Type B pancreatic cell (in vitro differentiated cells): ENCODE measurements around the gene GGT5. TPM values are rescaled to one million over a fixed set of nuclear protein-coding genes. Genes with fewer than 3 reads are reported as not detected.
A peak's percentile ranks its signal among the peaks of the same experiment; 100 is the strongest.
"Not testable (repeated sequence)": the region's sequence is repeated elsewhere in the genome, so short reads cannot be mapped to it uniquely, and the experiment has no call there.

Experiments
- DNase-seq: peaks from one replicate; pipeline ENCODE4 v3.0.0; 2021; ENCODE audit warnings: mixed read lengths; ENCODE audit not compliant: unreplicated experiment; ENCODE audit errors: extremely low spot score
- H3K27ac Mint-ChIP-seq: 2 replicates; pipeline ENCODE4 v1.8.0; 2021; ENCODE audit warnings: mild to moderate bottlenecking, mixed read lengths
- H3K27me3 Mint-ChIP-seq: 2 replicates; pipeline ENCODE4 v1.8.0; 2021; ENCODE audit warnings: mixed read lengths
- H3K36me3 Mint-ChIP-seq: 2 replicates; pipeline ENCODE4 v1.8.0; 2021; ENCODE audit warnings: mixed read lengths
- H3K4me1 Mint-ChIP-seq: one replicate; pipeline ENCODE4 v1.8.0; 2021; ENCODE audit warnings: mixed read lengths; ENCODE audit not compliant: unreplicated experiment
- H3K4me3 Mint-ChIP-seq: 2 replicates; pipeline ENCODE4 v1.8.0; 2021; ENCODE audit warnings: mild to moderate bottlenecking, mixed read lengths
- H3K9me3 Mint-ChIP-seq: 2 replicates; pipeline ENCODE4 v1.8.0; 2021; ENCODE audit warnings: mixed read lengths
- total RNA-seq: library from RNA; stranded (reverse); gene quantifications from 2 replicates; pipeline ENCODE4 v1.2.1, GENCODE V29; 2021; ENCODE audit warnings: low replicate concordance
- TF ChIP-seq, protein P1 (sequence below): fragments of 200-600 bp; sonication (generic); conservative IDR thresholded peaks from 2 replicates; pipeline ENCODE4 v1.5.0; 2021; ENCODE audit warnings: antibody characterized with exemption, mild to moderate bottlenecking

Gene GGT5
- total RNA-seq, 1 donor from 2014 or later: 0.80 TPM

DNA sequence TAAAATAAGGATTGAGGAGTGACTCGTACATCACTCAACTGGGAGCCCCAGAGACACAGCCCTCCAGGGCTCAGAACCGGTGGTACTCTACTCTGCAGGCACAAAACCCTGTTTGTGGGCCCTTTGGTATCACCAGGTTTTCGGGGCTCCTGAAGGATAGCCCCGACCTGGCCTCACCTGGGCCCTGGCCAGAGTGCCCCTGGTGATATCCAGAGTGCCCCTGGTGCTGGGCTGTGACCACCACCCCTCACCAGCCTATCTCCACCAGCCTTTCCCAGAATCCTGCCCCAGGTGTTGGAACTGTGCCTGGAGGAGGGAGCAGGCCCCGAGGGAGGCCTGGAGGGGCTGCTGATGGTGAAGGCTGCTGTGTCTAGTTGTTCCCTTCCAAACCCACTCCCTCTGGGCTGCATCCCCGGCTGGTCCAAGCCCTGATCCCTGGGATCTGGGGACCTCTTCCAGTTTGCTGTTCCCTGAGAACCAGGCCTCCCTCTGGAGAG lies 2.2 kb upstream of the GGT5 start:
- Mint-ChIP-seq H3K9me3 (no peaks in the 10 kb centered on the region), H3K4me3 (no peak overlapping the region), H3K36me3 (no peaks in the 10 kb centered on the region), H3K27me3 (no peaks in the 10 kb centered on the region), H3K27ac (no peak overlapping the region), H3K4me1 (peaks cover 9% of the 10 kb centered on the region)
- no peak for DNase-seq
- TF ChIP-seq, protein P1, sequence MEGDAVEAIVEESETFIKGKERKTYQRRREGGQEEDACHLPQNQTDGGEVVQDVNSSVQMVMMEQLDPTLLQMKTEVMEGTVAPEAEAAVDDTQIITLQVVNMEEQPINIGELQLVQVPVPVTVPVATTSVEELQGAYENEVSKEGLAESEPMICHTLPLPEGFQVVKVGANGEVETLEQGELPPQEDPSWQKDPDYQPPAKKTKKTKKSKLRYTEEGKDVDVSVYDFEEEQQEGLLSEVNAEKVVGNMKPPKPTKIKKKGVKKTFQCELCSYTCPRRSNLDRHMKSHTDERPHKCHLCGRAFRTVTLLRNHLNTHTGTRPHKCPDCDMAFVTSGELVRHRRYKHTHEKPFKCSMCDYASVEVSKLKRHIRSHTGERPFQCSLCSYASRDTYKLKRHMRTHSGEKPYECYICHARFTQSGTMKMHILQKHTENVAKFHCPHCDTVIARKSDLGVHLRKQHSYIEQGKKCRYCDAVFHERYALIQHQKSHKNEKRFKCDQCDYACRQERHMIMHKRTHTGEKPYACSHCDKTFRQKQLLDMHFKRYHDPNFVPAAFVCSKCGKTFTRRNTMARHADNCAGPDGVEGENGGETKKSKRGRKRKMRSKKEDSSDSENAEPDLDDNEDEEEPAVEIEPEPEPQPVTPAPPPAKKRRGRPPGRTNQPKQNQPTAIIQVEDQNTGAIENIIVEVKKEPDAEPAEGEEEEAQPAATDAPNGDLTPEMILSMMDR: no peak

DNA sequence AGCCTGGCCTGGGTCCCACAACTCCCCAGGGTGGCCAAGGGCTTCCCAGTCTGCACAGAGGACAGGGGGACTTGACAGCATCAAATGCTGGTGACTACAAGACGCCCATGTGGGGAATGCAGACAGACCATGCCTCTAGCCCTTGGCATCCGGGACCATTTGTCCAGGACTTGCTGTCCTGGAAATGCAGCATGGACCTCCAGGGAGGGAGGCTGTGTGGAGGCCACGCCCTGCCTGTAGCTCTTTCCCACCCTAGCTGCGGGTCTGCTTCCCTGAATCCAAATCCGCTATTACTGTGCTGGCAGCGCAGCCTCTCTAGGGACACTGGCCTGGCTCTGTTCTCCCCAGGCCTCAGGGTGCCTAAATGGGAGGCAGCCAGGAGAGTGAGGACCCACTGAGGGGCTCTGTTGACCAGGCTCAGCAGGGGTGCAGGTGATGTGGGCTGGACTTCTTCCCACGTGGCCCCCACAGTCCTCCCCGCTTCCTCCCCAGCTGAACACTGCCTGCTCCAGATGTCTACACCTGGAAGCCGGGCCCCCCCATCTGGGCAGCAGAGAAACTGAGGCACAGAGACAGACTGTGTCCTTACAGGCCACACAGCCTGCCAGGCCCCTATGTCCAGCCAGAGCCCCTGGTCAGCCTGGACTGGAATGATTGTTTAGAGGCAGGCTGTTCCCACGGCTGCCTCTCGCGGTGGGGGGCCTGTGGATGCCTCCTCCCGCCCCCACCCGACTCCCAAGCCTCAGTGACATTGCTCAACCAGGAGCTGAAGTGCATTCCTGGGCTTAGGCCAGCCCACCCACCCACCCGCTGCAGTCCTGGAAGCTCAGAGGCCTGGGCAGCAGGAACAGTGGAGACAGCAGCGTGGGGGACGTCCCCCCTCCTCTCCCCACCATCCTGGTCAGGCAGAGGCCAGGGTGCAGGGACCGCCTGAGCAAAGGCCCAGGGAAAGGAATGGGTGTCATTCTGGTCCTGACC lies 991 bp upstream of the GGT5 start:
- not testable (repeated sequence) for H3K36me3 Mint-ChIP-seq, H3K27me3 Mint-ChIP-seq, H3K4me3 Mint-ChIP-seq, DNase-seq, H3K27ac Mint-ChIP-seq, H3K9me3 Mint-ChIP-seq, H3K4me1 Mint-ChIP-seq

DNA sequence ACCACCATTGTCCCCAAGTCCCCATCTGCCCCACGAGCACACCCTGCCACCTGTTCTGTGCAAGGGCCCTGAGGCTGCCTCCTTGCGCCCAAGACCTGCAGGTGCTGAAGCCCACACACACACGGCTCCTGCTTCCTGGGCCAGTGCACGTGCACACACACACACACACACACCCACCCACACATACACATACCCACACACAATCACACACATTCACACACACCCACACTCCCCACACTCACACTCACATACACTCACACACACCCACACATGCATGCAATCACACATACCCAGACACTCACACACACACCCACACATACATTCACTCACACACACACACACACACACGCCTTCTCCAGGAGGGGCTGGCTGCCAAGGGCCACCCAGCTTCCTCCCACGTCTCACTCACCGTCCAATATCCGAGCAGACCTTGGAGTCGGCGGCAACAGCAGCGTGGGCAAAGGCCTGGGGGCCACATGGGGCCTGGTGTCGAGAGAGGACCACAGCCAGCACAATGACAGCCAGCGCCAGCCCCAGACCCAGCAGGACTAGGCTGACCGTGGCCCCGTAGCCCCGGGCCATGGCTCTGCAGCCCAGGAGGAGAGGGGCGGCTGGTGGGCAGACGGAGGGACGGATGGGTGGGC lies 616 bp downstream of the GGT5 start:
- H3K4me1 Mint-ChIP-seq: peaks cover 9% of the 10 kb centered on the region
- H3K4me3 Mint-ChIP-seq: peak overlapping the region; percentile 57
- TF ChIP-seq, protein P1: no peak
- H3K27ac Mint-ChIP-seq: no peak overlapping the region
- DNase-seq: no peak
- no peaks in the 10 kb centered on the region for H3K36me3 Mint-ChIP-seq
- H3K27me3 Mint-ChIP-seq: no peaks in the 10 kb centered on the region
- no peaks in the 10 kb centered on the region for H3K9me3 Mint-ChIP-seq

DNA sequence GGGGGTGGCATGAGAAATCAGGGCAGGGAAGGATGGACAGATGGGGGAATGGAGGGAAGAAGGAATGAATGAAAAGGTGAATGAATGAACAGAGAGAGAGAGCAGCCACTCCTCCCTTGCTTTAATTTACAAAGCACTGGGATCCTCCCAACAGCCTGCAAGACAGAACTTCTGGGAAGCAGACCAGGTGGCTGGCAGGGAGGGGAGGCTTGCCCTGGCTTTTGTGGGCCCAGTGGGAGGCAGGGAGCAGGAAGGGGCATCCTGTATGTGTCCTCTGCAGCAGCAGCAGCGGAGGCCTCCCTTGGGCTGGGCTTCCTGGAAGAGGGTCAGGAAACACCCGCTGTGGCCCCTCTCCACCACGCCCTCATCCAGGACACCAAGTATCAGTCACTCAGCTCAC lies 1.5 kb downstream of the GGT5 start:
- not testable (repeated sequence) for H3K9me3 Mint-ChIP-seq, H3K4me3 Mint-ChIP-seq, DNase-seq, H3K36me3 Mint-ChIP-seq, H3K27ac Mint-ChIP-seq, H3K27me3 Mint-ChIP-seq, H3K4me1 Mint-ChIP-seq

DNA sequence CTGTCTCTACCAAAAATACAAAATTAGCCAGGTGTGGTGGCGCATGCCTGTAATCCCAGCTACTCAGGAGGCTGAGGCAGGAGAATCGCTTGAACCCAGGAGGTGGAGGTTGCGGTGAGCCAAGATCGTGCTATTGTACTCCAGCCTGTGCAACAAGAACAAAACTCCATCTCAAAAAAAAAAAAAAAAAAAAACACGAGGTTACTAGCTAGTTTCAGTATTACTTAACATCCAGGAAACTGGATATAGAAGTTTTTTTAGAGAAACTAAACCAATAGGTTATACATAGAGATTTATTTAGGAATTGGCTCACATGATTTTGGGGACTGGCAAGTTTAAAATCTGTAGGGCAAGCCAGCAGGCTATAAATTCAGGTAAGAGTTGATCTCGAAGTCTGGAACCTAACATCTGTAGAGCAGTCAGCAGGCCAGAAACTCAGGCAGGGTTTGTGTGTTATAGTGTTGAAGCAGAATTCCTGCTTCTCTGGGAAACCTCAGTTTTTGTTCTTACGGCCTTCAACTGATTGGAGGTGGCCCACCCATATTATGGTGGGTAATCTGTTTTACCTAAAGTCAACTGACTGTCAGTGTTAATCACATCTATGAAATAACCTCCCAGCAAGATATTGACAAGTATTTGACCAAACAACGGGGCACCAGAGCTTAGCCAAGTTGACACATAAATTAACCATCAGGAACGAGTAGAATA lies 3.7 kb downstream of the GGT5 start:
- H3K4me3 Mint-ChIP-seq, H3K36me3 Mint-ChIP-seq, H3K9me3 Mint-ChIP-seq, H3K27ac Mint-ChIP-seq, H3K27me3 Mint-ChIP-seq, DNase-seq: not testable (repeated sequence)
- peaks cover 12% of the 10 kb centered on the region for H3K4me1 Mint-ChIP-seq

DNA sequence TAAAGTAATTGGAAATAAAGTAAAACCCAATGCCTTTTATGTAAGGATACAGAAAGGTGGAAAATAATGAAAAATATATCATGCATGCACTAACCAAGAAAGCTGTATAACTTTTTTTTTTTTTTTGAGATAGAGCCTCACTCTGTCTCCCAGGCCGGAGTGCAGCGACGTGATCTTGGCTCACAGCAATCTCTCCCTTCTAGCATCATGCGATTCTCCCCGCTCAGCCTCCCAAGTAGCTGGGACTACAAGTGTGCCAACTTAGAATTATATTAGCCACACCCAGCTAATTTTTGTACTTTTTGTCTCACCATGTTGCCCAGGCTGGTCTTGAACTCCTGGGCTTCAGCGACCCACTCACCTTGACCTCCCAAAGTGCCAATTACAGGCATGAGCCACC lies 4.5 kb downstream of the GGT5 start:
- Mint-ChIP-seq H3K4me3 (no peak overlapping the region), H3K27ac (no peak overlapping the region), H3K4me1 (peaks cover 12% of the 10 kb centered on the region), H3K36me3 (no peaks in the 10 kb centered on the region), H3K9me3 (no peaks in the 10 kb centered on the region), H3K27me3 (no peaks in the 10 kb centered on the region)
- TF ChIP-seq, protein P1: no peak
- no peak for DNase-seq

DNA sequence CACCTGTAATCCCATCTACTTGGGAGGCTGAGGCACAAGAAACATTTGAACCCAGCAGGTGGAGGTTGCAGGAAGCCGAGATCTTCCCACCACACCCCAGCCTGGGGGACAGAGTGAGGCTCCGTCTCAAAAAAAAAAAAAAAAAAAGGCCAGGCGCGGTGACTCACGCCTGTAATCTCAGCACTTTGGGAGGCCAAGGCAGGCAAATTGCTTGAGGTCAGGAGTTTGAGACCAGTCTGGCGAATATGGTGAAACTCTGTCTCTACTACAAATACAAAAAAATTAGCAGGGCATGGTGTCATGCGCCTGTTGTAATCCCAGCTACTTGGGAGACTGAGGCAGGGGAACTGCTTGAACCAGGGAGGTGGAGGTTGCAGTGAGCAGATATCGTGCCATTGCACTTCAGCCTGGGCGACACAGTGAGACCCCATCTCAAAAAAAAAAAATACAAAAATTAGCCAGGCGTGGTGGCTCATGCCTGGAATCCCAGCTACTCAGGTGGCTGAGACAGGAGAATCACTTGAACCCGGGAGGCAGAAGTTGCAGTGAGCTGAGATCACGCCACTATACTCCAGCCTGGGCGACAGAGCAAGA lies 6.7 kb downstream of the GGT5 start:
- H3K4me3 Mint-ChIP-seq, H3K36me3 Mint-ChIP-seq, DNase-seq, H3K9me3 Mint-ChIP-seq, H3K4me1 Mint-ChIP-seq, H3K27ac Mint-ChIP-seq, H3K27me3 Mint-ChIP-seq: not testable (repeated sequence)
